Ovary (tissue), 9 donors: ENCODE results near the gene SEMA6A. TPM values are rescaled to one million over a fixed set of nuclear protein-coding genes. Genes with fewer than 3 reads are reported as not detected.
A peak's percentile ranks its signal among the peaks of the same experiment; 100 is the strongest.

Source experiments
- DNase-seq, 5 donors: peaks; one replicate each; pipeline ENCODE4 v3.0.0-alpha.2; 2019 to 2020
- H3K27ac ChIP-seq, 2 donors: fragments of 200-600 bp; one replicate each; pipeline versions ENCODE4 v1.5.1 to v1.8.0; 2019 to 2022
- H3K27me3 ChIP-seq: fragments of 200-600 bp; one replicate; pipeline ENCODE4 v1.8.0; 2022
- H3K36me3 ChIP-seq: fragments of 200-600 bp; sonication (generic); one replicate; pipeline ENCODE4 v1.5.1; 2019
- H3K4me1 ChIP-seq: one replicate; pipeline ENCODE4 v1.8.1; 2013; ENCODE audit warnings: mild to moderate bottlenecking, moderate library complexity; ENCODE audit not compliant: insufficient read depth
- H3K4me3 ChIP-seq: fragments of 200-600 bp; sonication (generic); one replicate; pipeline ENCODE4 v1.5.1; 2017
- H3K9me3 ChIP-seq, 2 donors: fragments of 200-600 bp in 1 of 2; sonication (generic) in 1 of 2; one replicate each; pipeline versions ENCODE4 v1.5.1 to v1.8.1; 2013 to 2019; ENCODE audit warnings: mild to moderate bottlenecking in 1 of 2, moderate library complexity in 1 of 2
- EP300 ChIP-seq: sonication (generic); formaldehyde crosslinking; IDR thresholded peaks from one replicate; pipeline ENCODE4 v1.6.1; 2017; ENCODE audit warnings: antibody characterized with exemption
- POLR2A ChIP-seq: fragments of 450-650 bp; IDR thresholded peaks from one replicate; pipeline ENCODE4 v1.6.1; 2017; ENCODE audit warnings: antibody characterized with exemption, mild to moderate bottlenecking, moderate library complexity
- WGBS, 3 donors: extraction: QIAGEN DNeasy Blood & Tissue Kit in 1 of 3; methylation state at CpG; one replicate each; pipeline versions ENCODE4 v1.1.5 to v1.1.7; 2013 to 2017; 5-methylcytosine and 5-hydroxymethylcytosine counted together
- intact Hi-C, 4 donors: fragments of 100-400 bp; cut with DNase I; formaldehyde crosslinking; loops; one replicate each; pipeline versions ENCODE4 v1.11.0 to v1.15.1; 2022 to 2023
- polyA plus RNA-seq, 2 donors: library from polyadenylated mRNA; stranded (reverse); fragments of 200-250 nt in 1 of 2; fragments of 350-450 nt in 1 of 2; fragmentation: Illumina TruSeq in 1 of 2; extraction: RNeasy Lipid Tissue Mini Kit (QIAGEN cat#74804) in 1 of 2; gene quantifications; one replicate each; pipeline ENCODE4 v1.2.3, GENCODE V29; 2013 to 2014
- total RNA-seq, 7 donors: library from RNA; depleted of rRNA in 2 of 7; stranded (reverse); fragments of >200 nt in 2 of 7; fragmentation: NEBNext Ultra II Directional in 3 of 7; extraction: Animal tissue kit (Norgen Biotek cat#: 25700) in 3 of 7; gene quantifications; one replicate each; pipeline versions ENCODE4 v1.1.0 to v1.2.4, GENCODE V29; 2016 to 2023
- TF ChIP-seq, protein P1 (sequence below), 3 donors: fragments of 450-650 bp in 2 of 3; fragments of 200-600 bp in 1 of 3; IDR thresholded peaks; one replicate each; pipeline versions ENCODE4 v1.5.1 to v1.8.0; 2016 to 2022; ENCODE audit warnings: antibody characterized with exemption in 3 of 3, mild to moderate bottlenecking in 1 of 3
- donor health status: DM: no; HTN: no; CAD: no; lungs with moderate emphysema.
- donor health status: DM: no; HTN: no; CAD: no.
- donor health status: Bipolar disorder and iron deficiency.
- donor health status: DM: yes; HTN: yes; CAD: no.
- donor health status: DM: no; HTN: no; CAD: no.
- donor health status: DM: yes; HTN: yes; CAD: no.

SEMA6A gene
- total and polyA plus RNA-seq, 9 donors = 5.7 to 57.1 (median 26.3) TPM

DNA sequence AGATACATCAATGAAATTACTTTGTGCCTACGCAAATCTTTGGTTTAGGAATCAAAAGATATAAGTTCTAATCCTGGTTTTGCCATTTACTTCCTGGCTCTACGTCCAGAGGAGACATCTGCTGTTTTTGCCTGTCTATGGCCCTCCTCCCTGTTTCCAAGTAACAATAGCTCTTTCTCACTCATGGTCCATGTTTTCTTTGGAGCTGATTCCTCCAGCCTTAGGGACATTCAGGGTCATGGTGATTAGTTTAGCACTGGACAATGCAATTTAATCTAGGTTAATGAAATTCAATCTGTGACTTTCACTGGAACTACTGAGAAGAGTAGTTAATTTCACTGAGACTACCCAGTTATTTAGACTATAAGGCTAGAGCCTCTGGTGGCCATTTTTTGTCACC is 170.6 kb downstream of the SEMA6A start:
- no peaks in the 10 kb centered on the region for H3K4me1 ChIP-seq
- TF ChIP-seq POLR2A = no peak
- no peak for TF ChIP-seq EP300
- TF ChIP-seq, protein P1, sequence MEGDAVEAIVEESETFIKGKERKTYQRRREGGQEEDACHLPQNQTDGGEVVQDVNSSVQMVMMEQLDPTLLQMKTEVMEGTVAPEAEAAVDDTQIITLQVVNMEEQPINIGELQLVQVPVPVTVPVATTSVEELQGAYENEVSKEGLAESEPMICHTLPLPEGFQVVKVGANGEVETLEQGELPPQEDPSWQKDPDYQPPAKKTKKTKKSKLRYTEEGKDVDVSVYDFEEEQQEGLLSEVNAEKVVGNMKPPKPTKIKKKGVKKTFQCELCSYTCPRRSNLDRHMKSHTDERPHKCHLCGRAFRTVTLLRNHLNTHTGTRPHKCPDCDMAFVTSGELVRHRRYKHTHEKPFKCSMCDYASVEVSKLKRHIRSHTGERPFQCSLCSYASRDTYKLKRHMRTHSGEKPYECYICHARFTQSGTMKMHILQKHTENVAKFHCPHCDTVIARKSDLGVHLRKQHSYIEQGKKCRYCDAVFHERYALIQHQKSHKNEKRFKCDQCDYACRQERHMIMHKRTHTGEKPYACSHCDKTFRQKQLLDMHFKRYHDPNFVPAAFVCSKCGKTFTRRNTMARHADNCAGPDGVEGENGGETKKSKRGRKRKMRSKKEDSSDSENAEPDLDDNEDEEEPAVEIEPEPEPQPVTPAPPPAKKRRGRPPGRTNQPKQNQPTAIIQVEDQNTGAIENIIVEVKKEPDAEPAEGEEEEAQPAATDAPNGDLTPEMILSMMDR (IDR thresholded peaks at IDR 0.05) = no peak
- no peaks in the 10 kb centered on the region for H3K36me3 ChIP-seq
- no peaks in the 10 kb centered on the region for H3K27me3 ChIP-seq
- intact Hi-C loops = no loop called here
- WGBS, 3 donors = 66 to 77% (median 69%) methylated on average over 2 of the region's 2 CpGs
- no peak overlapping the region for H3K4me3 ChIP-seq
- no peaks in the 10 kb centered on the region for H3K9me3 ChIP-seq
- no peak overlapping the region for H3K27ac ChIP-seq
- DNase-seq = no peak

DNA sequence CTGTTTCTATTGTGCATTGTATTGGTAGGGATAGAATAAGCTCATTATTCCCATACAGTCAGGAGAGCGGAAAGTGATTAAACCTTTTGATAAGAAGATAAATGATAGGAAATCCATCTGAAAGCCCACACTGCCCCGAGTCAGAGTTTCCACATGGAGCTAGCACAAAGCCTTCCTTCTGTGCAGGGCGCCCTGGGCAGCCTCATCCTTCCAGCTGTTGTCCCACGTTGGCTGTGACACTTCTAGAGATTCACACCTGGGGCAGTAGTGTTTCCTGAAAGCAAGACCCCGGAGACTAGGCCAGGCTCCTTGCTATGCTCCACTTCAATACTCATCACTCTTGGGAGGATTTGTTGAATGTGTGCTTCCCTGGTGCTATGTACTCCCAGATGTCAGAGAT is 172.4 kb downstream of the SEMA6A start:
- no peak for DNase-seq
- 89 to 94% (median 93%) methylated on average over 5 of the region's 5 CpGs for WGBS, 3 donors
- H3K27me3 ChIP-seq = no peaks in the 10 kb centered on the region
- H3K4me3 ChIP-seq = no peak overlapping the region
- H3K36me3 ChIP-seq = no peaks in the 10 kb centered on the region
- H3K4me1 ChIP-seq = no peaks in the 10 kb centered on the region
- intact Hi-C loops = no loop called here
- TF ChIP-seq, protein P1 (IDR thresholded peaks at IDR 0.05) = no peak
- no peak for TF ChIP-seq EP300
- no peak for TF ChIP-seq POLR2A
- no peaks in the 10 kb centered on the region for H3K9me3 ChIP-seq
- H3K27ac ChIP-seq = no peak overlapping the region

DNA sequence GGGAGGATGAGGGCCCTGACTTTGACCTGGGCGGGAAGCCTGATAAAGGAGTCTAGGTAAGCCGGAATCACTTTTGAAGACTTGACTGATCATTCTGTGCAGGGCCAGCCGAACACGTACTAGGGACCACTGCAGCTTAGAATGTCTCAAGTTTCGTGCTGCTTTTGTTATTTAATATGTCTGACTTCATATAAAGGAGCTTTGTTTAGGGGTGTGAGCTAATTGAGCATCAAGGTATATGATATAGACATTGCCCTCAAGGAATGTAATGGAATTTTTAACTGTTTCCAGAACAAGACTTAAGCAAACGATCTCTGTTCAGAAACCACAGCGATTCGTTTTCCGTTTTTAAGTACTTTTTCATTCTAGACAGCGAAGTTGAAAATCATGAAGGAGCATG is 173.0 kb downstream of the SEMA6A start:
- intact Hi-C loops = no loop called here
- DNase-seq = no peak
- Histone ChIP-seq H3K4me3 (no peak overlapping the region), H3K4me1 (no peaks in the 10 kb centered on the region), H3K27ac (no peak overlapping the region), H3K36me3 (no peaks in the 10 kb centered on the region), H3K9me3 (no peaks in the 10 kb centered on the region), H3K27me3 (no peaks in the 10 kb centered on the region)
- TF ChIP-seq EP300 (no peak), POLR2A (no peak)
- TF ChIP-seq, protein P1 (IDR thresholded peaks at IDR 0.05) = no peak
- 87 to 93% (median 92%) methylated on average over 10 of the region's 10 CpGs for WGBS, 3 donors

DNA sequence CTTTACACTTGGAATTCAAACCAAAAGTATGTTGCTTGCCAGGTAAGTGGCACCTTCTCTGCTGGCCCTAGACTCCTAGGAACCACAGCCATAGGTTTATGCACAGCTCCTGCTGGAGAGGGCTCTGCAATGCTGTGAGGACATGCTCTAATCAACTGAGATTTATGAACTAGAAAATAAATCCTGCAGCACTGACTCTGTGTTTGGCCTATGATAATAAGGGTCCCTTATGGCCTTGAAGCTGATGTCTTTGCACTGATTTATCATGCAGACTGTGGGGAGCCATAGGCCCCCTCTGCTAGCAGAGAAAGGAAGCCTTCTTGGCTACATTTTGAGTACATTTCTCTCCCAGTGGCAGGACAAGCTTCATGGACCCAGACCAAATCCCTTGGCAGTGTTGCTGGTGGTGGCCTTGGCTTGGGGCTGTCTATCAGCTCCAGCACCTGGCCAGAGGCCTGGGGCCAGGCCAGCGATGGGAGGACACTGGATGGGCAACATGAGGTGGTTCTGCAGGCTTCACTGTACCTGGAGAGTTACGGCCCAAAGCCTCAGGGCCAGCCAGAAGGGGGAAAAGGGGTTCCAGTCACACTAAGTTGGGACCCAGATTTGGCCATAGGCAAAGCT is 178.0 kb downstream of the SEMA6A start:
- Histone ChIP-seq H3K36me3 (no peaks in the 10 kb centered on the region), H3K27me3 (no peaks in the 10 kb centered on the region), H3K4me3 (no peak overlapping the region), H3K4me1 (peaks cover 8% of the 10 kb centered on the region), H3K27ac (peak overlapping the region in 1 of 2 donors; percentile 14), H3K9me3 (no peaks in the 10 kb centered on the region)
- TF ChIP-seq POLR2A = no peak
- TF ChIP-seq, protein P1 (IDR thresholded peaks at IDR 0.05) = no peak
- no peak for TF ChIP-seq EP300
- 56 to 88% (median 66%) methylated on average over 2 of the region's 2 CpGs for WGBS, 3 donors
- intact Hi-C loops = no loop called here
- no peak for DNase-seq
